HEK293 (cell line): ENCODE measurements around the gene TNFRSF9.

Source experiments
- CTCF ChIP-seq: fragments of 450-650 bp; formaldehyde crosslinking; IDR thresholded peaks from 2 replicates; pipeline ENCODE4 v1.5.1; 2016; ENCODE audit warnings: missing biosample characterization, missing genetic modification characterization
- HOXC10 ChIP-seq: sonication (generic); formaldehyde crosslinking; IDR thresholded peaks from 2 replicates; pipeline ENCODE4 v1.8.1; 2023; ENCODE audit warnings: mild to moderate bottlenecking, missing genetic modification reagents
- ZNF24 ChIP-seq: fragments of 450-650 bp; formaldehyde crosslinking; IDR thresholded peaks from 2 replicates; pipeline ENCODE4 v1.5.1; 2016; ENCODE audit warnings: missing biosample characterization, missing genetic modification characterization
- ZNF530 ChIP-seq: fragments of 450-650 bp; formaldehyde crosslinking; IDR thresholded peaks from 2 replicates; pipeline ENCODE4 v1.5.1; 2016; ENCODE audit warnings: low read depth, missing biosample characterization, missing genetic modification characterization
- ZNF768 ChIP-seq: fragments of 450-650 bp; formaldehyde crosslinking; IDR thresholded peaks from 2 replicates; pipeline ENCODE4 v1.5.1; 2018; ENCODE audit warnings: missing biosample characterization, mild to moderate bottlenecking, missing genetic modification characterization

GRCh38 chr1:7943251-7943650, 2.6 kb upstream of the TNFRSF9 start:
- TF ChIP-seq ZNF24 (tag by site-specific recombination) (no peak), HOXC10 (CRISPR knock-in tag) (no peak), CTCF (tag by site-specific recombination) (no peak), ZNF768 (tag by site-specific recombination) (no peak), ZNF530 (tag by site-specific recombination) (no peak)
